Liver (tissue), 9 donors: Measurements from ENCODE around the gene NCAM2. TPM values are rescaled to one million over a fixed set of nuclear protein-coding genes. Genes with fewer than 3 reads are reported as not detected.

Experiments used
- DNase-seq: peaks from one replicate; pipeline ENCODE4 v3.0.0-alpha.2; 2017; ENCODE audit warnings: low spot score
- H3K27ac ChIP-seq, 2 donors: one replicate each; pipeline ENCODE4 v1.7.0; 2013; ENCODE audit warnings: inconsistent platforms in 2 of 2, low read length in 2 of 2, control low read depth in 1 of 2, low read depth in 1 of 2, mild to moderate bottlenecking in 1 of 2
- H3K27me3 ChIP-seq, 4 donors: one replicate each; pipeline versions ENCODE4 v1.6.1 to v1.7.0; 2013; ENCODE audit warnings: low read length in 3 of 4, inconsistent platforms in 1 of 4, mild to moderate bottlenecking in 1 of 4, moderate library complexity in 1 of 4; ENCODE audit not compliant: control insufficient read depth in 4 of 4, insufficient read depth in 4 of 4
- H3K36me3 ChIP-seq, 4 donors: one replicate each; pipeline versions ENCODE4 v1.6.1 to v1.7.0; 2013; ENCODE audit warnings: low read length in 3 of 4, mild to moderate bottlenecking in 3 of 4, low read depth in 1 of 4, moderate library complexity in 1 of 4; ENCODE audit not compliant: control insufficient read depth in 4 of 4, insufficient read depth in 3 of 4
- H3K4me1 ChIP-seq, 4 donors: one replicate each; pipeline versions ENCODE4 v1.6.1 to v1.7.0; 2013; ENCODE audit warnings: low read length in 3 of 4, mild to moderate bottlenecking in 3 of 4, moderate library complexity in 1 of 4; ENCODE audit not compliant: control insufficient read depth in 4 of 4, insufficient read depth in 4 of 4
- H3K4me3 ChIP-seq, 3 donors: one replicate each; pipeline versions ENCODE4 v1.6.1 to v1.7.0; 2013; ENCODE audit warnings: low read length in 3 of 3, control low read depth in 1 of 3, low read depth in 1 of 3, mild to moderate bottlenecking in 1 of 3
- H3K9ac ChIP-seq, 2 donors: one replicate each; pipeline ENCODE4 v1.7.0; 2013; ENCODE audit warnings: low read length in 2 of 2, mild to moderate bottlenecking in 2 of 2, moderate library complexity in 2 of 2, control low read depth in 1 of 2, low read depth in 1 of 2
- H3K9me3 ChIP-seq, 4 donors: one replicate each; pipeline versions ENCODE4 v1.6.1 to v1.7.0; 2013; ENCODE audit warnings: low read length in 3 of 4; ENCODE audit not compliant: control insufficient read depth in 4 of 4
- CTCF ChIP-seq: fragments of 150-350 bp; IDR thresholded peaks from 2 replicates; pipeline ENCODE4 v1.5.1; 2017; ENCODE audit warnings: improper control_type of control experiment, low read depth, low read length; ENCODE audit not compliant: missing input control
- EGR1 ChIP-seq, 2 donors: IDR thresholded peaks; 2 replicates each; pipeline ENCODE4 v1.6.1; 2016 to 2018; ENCODE audit warnings: antibody characterized with exemption in 2 of 2, low read depth in 2 of 2
- GABPA ChIP-seq, 2 donors: IDR thresholded peaks in 1 of 2; conservative IDR thresholded peaks in 1 of 2; 2 replicates each; pipeline ENCODE4 v1.6.1; 2016; ENCODE audit warnings: antibody characterized with exemption in 2 of 2, mild to moderate bottlenecking in 1 of 2, moderate library complexity in 1 of 2
- HNF4A ChIP-seq, 2 donors: conservative IDR thresholded peaks; 2 replicates each; pipeline ENCODE4 v1.6.1; 2016; ENCODE audit warnings: antibody characterized with exemption in 2 of 2, mild to moderate bottlenecking in 2 of 2
- HNF4G ChIP-seq: IDR thresholded peaks from 2 replicates; pipeline ENCODE4 v1.6.1; 2016; ENCODE audit warnings: antibody characterized with exemption
- NR2F2 ChIP-seq: IDR thresholded peaks from 2 replicates; pipeline ENCODE4 v1.6.1; 2016; ENCODE audit warnings: antibody characterized with exemption
- RAD21 ChIP-seq, 2 donors: IDR thresholded peaks; 2 replicates each; pipeline ENCODE4 v1.6.1; 2016; ENCODE audit warnings: antibody characterized with exemption in 2 of 2, mild to moderate bottlenecking in 2 of 2
- RXRA ChIP-seq, 2 donors: IDR thresholded peaks; 2 replicates each; pipeline ENCODE4 v1.6.1; 2017 to 2018; ENCODE audit warnings: antibody characterized with exemption in 2 of 2, mild to moderate bottlenecking in 1 of 2
- SP1 ChIP-seq: IDR thresholded peaks from 2 replicates; pipeline ENCODE4 v1.6.1; 2018; ENCODE audit warnings: antibody characterized with exemption, mild to moderate bottlenecking
- TAF1 ChIP-seq: conservative IDR thresholded peaks from 2 replicates; pipeline ENCODE4 v1.6.1; 2016; ENCODE audit warnings: antibody characterized with exemption, mild to moderate bottlenecking
- WGBS: extraction: QIAGEN DNeasy Blood & Tissue Kit; methylation state at CpG from one replicate; pipeline ENCODE4 v1.1.7; 2013; 5-methylcytosine and 5-hydroxymethylcytosine counted together
- polyA plus RNA-seq, 2 donors: library from polyadenylated mRNA; stranded (reverse) in 1 of 2; unstranded in 1 of 2; fragments of 200-250 nt in 1 of 2; fragments of >200 nt in 1 of 2; fragmentation: Nextera tagmentation in 1 of 2; extraction: Ambion mirVana in 1 of 2; gene quantifications; one replicate each; pipeline versions ENCODE4 v1.2.1 to v1.2.3, GENCODE V29; 2013 to 2015
- total RNA-seq, 2 donors: library from RNA; depleted of rRNA; stranded (reverse); fragments of >200 nt; gene quantifications; one replicate each; pipeline ENCODE4 v1.2.3, GENCODE V29; 2014
- TF ChIP-seq, protein P1 (sequence below): IDR thresholded peaks from 2 replicates; pipeline ENCODE4 v1.6.1; 2016; ENCODE audit warnings: antibody characterized with exemption
- TF ChIP-seq, protein P2 (sequence below): IDR thresholded peaks from 2 replicates; pipeline ENCODE4 v1.6.1; 2016; ENCODE audit warnings: antibody characterized with exemption
- donor health status: healthy.
- donor health status: healthy.
- donor health status: healthy.
- donor health status: healthy.
- donor health status: healthy.

The NCAM2 gene
- total and polyA plus RNA-seq, 4 donors = 0.06 to 0.51 (median 0.24) TPM

- no peak for DNase-seq
- Histone ChIP-seq H3K9ac (no peak overlapping the region), H3K36me3 (no peaks in the 10 kb centered on the region), H3K4me1 (no peaks in the 10 kb centered on the region), H3K4me3 (no peak overlapping the region), H3K9me3 (no peaks in the 10 kb centered on the region), H3K27ac (no peak overlapping the region), H3K27me3 (no peaks in the 10 kb centered on the region)
- no peak for TF ChIP-seq HNF4G
- WGBS = 6% methylated on average over 1 of the region's 1 CpG
These were observed 233.7 kb downstream of the NCAM2 start for GRCh38 chr21:21231913-21232312.

DNA sequence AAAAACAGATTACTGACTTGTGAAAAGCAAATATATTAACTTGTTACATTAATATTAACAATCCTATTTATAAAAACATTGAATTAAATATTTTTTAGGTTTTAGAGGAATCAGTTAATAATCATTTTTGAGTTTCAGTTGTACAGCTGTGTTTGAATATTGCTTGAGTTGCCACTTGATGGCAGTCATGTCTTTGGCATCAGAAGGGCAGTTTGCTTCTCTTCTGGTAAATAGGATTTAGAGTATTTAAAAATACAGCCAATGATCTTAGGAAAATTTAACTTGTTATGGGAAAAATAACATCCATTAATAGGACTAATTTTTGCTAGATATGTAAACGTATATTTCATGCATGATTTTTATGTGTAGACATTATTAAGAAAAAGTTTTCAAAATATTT, 234.1 kb downstream of the NCAM2 start:
- no peak for DNase-seq
- Histone ChIP-seq H3K36me3 (no peaks in the 10 kb centered on the region), H3K4me1 (no peaks in the 10 kb centered on the region), H3K9me3 (no peaks in the 10 kb centered on the region), H3K9ac (no peak overlapping the region), H3K27me3 (no peaks in the 10 kb centered on the region), H3K27ac (no peak overlapping the region), H3K4me3 (no peak overlapping the region)
- WGBS = 5% methylated on average over 1 of the region's 1 CpG
- TF ChIP-seq TAF1 (no peak), CTCF (peak; percentile 68), NR2F2 (no peak), RAD21 (IDR thresholded peaks at IDR 0.05) (peak; percentile 92 to 96)

DNA sequence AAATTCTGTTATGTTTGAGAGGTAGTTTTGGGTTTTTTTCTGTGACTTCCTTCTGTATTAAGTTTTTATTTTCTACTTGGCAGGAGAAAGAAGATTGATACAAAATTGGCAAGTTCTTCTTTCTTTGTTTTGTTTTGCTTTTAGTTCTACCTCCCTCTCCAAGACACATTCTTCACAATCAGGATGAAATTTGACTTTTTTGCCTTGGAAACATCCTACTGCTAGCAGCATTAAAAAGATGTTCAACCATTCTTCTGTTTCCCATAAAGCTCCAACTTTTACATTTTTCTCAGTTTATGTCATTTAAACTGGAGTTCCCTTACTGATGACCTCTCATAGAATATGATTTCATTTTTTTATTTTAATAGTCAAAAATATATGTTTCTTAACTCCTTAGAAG, 234.8 kb downstream of the NCAM2 start:
- Histone ChIP-seq H3K27me3 (no peaks in the 10 kb centered on the region), H3K4me1 (no peaks in the 10 kb centered on the region), H3K27ac (no peak overlapping the region), H3K9me3 (no peaks in the 10 kb centered on the region), H3K9ac (no peak overlapping the region), H3K4me3 (no peak overlapping the region), H3K36me3 (no peaks in the 10 kb centered on the region)
- no peak for TF ChIP-seq RXRA (IDR thresholded peaks at IDR 0.05)
- no peak for TF ChIP-seq EGR1 (IDR thresholded peaks at IDR 0.05; ENCODE audit: low read depth in 2 of 2)
- TF ChIP-seq, protein P1, sequence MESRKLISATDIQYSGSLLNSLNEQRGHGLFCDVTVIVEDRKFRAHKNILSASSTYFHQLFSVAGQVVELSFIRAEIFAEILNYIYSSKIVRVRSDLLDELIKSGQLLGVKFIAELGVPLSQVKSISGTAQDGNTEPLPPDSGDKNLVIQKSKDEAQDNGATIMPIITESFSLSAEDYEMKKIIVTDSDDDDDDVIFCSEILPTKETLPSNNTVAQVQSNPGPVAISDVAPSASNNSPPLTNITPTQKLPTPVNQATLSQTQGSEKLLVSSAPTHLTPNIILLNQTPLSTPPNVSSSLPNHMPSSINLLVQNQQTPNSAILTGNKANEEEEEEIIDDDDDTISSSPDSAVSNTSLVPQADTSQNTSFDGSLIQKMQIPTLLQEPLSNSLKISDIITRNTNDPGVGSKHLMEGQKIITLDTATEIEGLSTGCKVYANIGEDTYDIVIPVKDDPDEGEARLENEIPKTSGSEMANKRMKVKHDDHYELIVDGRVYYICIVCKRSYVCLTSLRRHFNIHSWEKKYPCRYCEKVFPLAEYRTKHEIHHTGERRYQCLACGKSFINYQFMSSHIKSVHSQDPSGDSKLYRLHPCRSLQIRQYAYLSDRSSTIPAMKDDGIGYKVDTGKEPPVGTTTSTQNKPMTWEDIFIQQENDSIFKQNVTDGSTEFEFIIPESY = no peak
- no peak for TF ChIP-seq HNF4A (conservative IDR thresholded peaks at IDR 0.05)
- no peak for TF ChIP-seq TAF1
- no peak for TF ChIP-seq CTCF
- no peak for TF ChIP-seq NR2F2
- TF ChIP-seq HNF4G = no peak
- TF ChIP-seq RAD21 (IDR thresholded peaks at IDR 0.05) = no peak
- TF ChIP-seq GABPA (IDR thresholded peaks at IDR 0.05 in 1 of 2, conservative IDR thresholded peaks at IDR 0.05 in 1 of 2) = no peak
- TF ChIP-seq, protein P2, sequence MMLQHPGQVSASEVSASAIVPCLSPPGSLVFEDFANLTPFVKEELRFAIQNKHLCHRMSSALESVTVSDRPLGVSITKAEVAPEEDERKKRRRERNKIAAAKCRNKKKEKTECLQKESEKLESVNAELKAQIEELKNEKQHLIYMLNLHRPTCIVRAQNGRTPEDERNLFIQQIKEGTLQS = no peak
- TF ChIP-seq SP1 = no peak
- DNase-seq = no peak
